LNCaP clone FGC (cell line): Measurements from ENCODE around the gene PSEN1.

Experiments
- DNase-seq: peaks from one replicate; pipeline ENCODE4 v3.0.0-alpha.2; 2011; ENCODE audit warnings: low read depth
- H3K4me3 ChIP-seq: 2 replicates; pipeline ENCODE4 v1.5.1; 2011; ENCODE audit warnings: mild to moderate bottlenecking, low read depth, low read length, control low read depth
- TF ChIP-seq, protein P1 (sequence below): IDR thresholded peaks from 2 replicates; pipeline ENCODE4 v1.5.1; 2012; ENCODE audit warnings: mild to moderate bottlenecking; ENCODE audit not compliant: control insufficient read depth, insufficient read depth; ENCODE audit errors: extremely low read depth

Gene PSEN1

DNA sequence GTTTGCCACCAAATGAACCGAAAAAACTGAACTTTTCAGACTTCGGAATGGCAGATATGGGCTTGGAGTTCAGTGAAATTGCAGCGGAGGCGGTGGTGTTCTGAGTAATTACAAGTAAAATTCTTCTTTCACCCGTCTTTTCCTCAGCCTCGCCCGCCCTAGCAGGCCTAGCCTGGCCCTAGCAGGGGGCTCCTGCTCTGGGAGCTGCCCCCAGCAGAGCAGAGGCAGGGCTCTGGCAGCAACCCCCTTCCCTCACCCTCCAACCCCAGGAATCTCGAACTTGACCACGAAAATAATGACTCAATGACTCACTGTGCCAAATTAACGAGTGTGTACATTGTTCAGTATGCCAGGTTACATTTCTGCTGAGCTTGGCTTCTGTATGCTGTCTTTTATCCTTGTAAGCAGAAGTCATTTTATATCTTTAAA is 102.1 kb downstream of the PSEN1 start:
- TF ChIP-seq, protein P1, sequence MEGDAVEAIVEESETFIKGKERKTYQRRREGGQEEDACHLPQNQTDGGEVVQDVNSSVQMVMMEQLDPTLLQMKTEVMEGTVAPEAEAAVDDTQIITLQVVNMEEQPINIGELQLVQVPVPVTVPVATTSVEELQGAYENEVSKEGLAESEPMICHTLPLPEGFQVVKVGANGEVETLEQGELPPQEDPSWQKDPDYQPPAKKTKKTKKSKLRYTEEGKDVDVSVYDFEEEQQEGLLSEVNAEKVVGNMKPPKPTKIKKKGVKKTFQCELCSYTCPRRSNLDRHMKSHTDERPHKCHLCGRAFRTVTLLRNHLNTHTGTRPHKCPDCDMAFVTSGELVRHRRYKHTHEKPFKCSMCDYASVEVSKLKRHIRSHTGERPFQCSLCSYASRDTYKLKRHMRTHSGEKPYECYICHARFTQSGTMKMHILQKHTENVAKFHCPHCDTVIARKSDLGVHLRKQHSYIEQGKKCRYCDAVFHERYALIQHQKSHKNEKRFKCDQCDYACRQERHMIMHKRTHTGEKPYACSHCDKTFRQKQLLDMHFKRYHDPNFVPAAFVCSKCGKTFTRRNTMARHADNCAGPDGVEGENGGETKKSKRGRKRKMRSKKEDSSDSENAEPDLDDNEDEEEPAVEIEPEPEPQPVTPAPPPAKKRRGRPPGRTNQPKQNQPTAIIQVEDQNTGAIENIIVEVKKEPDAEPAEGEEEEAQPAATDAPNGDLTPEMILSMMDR = no peak
- DNase-seq = peak; percentile 46
- H3K4me3 ChIP-seq = no peak overlapping the region

DNA sequence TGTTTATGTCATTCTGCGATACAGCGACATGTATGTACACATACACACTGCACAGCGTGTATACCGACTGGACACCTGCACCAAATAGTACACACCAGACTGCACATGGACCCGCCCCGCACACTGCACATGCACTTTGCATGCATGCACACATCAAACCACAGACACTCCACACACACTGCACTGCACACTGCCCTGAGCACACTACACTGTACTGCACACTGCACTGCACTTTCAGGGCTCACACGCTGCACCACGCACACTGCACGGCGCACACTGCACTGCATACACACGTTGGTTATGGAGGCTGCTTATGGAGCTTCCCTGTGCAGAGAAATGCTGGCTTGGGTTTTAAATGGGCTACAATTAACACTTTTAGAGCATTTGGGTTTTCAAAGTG is 102.6 kb downstream of the PSEN1 start:
- TF ChIP-seq, protein P1 = no peak
- H3K4me3 ChIP-seq = no peak overlapping the region
- DNase-seq = no peak

DNA sequence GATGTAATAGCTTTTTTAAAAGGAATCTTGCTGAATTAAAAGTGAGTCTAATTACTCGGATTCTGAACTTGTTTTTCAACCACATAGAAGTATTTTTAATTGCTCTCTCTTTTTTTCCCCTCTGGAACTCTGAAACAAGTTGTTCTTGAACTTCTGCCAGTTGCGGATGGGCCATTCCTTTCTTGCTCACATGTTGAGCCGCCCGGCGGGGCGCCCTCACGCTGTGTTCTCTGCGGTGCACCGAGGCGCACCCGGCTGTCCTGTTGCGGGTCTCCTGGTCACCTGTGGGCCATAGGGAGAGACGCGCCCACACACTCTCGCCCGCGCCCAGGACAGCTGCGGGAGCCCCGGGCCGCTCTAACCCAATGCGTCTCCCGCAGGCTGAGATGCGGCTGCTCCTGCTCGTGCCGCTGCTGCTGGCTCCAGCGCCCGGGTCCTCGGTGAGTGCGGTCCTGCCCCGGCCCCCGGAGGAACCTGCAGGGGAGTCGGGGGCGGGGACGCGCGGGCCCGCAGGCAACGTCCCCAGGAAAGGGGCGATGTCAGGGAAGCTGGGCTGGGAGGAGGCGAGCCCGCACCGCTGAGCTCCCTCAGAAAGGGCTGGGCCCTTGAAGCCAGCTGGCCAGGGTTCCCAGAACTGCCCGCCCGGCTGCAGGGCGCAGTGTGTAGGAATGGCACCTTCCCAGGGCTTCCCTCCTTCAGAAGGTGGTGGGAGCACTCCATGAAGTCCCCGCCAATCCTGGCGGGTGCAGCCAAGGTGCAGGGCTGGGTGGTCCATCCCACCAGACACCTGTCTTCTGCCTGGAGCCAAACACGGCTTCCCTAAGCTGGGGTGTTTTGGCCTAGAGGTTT is 103.3 kb downstream of the PSEN1 start:
- TF ChIP-seq, protein P1 = no peak
- DNase-seq = peak; percentile 10
- H3K4me3 ChIP-seq = no peak overlapping the region

DNA sequence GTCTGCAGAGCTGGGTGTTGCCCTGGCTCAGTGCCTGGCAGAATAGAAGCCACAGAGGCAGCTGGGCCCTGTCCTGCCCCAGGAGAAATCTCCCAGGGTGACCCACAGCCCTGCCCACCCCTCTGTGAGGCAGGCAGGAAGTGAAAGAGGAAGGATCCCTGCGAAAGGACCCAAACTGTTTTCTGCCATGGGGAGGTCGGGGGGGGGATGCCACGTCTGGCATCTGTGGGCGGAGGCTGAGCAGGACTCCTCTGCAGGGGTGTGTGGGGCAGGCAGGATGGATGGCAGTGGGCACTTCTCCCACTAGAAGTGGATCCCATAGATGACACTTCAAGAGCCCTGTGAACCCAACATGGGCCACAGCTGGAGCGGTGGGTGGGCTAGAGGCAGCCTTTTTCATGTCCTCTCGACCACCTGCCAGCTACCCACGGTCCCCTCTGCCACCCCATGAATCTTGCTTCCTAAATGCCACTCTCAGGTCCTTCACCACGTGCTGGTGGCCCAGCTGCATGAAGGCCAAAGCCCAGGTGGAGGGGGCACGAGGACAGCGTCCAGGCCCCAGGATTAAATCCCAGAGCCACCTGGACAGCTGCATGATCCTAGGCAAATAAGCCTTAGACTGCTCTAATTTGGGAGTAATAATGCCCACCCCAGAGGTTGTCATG is 104.6 kb downstream of the PSEN1 start:
- no peak overlapping the region for H3K4me3 ChIP-seq
- no peak for DNase-seq
- TF ChIP-seq, protein P1 = no peak

DNA sequence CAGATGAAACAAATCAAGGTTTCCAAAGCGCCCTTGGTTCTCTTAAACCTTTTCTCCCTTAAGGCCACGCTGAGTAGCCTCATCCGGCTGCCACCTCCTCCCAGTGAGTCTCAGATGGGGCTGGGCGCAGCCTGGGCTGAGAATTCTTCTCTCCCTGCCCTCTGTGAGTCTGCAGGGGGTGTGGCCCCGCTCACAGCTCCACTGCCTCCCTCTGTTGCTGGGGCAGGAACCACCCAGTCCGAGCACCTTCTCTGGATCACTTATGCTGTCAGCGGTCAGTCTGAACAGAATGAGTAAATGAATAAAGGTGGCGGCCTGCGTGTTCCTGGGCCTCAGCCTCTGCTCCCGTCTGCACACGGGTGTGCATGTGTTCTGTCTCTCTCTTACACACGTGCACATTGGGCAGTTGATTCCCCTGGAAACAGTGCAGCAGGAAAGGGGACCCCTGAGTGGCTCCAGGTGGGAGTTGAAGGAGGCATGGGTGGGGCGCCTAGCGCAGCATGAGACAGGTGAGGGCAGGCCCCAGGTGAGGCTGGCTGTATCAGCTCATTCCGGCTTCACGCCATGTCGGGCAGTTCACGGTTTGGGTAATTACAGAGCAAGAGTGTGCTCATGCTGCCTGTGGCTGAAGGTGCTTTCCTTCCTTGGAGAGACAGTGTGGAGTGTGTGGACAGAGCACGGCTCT is 105.3 kb downstream of the PSEN1 start:
- no peak for DNase-seq
- TF ChIP-seq, protein P1 = no peak
- no peak overlapping the region for H3K4me3 ChIP-seq

DNA sequence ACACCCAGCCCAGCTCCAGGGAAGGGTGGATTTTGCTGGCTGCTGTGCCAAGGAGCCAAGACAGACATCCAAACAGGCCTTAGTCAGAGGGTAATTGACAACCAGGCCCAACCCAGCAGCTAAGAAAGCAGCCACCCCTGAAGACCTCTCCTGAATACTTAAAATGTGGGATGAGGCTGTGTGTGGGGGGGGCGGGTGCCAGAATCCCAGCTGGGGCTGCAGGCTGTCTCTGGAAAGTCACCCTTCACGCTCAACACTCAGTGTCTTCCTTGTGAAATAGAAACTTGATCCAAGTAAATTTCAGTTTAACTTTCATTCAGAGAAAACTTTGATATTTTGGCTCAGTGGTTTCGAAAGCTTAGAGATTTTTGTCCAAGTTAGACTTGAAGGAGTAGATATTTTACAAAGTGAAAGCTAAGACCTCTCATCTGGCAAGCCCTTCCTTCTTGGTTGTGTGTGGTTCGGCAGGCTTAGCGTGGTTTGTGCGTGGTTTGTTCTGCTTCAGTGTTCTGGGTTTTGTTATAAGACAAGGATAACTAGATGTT is 106.1 kb downstream of the PSEN1 start:
- DNase-seq = no peak
- TF ChIP-seq, protein P1 = no peak
- H3K4me3 ChIP-seq = no peak overlapping the region
